IPS-15b (cell line): ENCODE results near the gene OPRL1.
"Not testable (repeated sequence)": the region's sequence is repeated elsewhere in the genome, so short reads cannot be mapped to it uniquely, and the experiment has no call there.

Experiments
- H3K27me3 ChIP-seq: one replicate; pipeline ENCODE4 v1.6.1; 2013; ENCODE audit warnings: low read length; ENCODE audit not compliant: control insufficient read depth, insufficient read depth
- H3K36me3 ChIP-seq: one replicate; pipeline ENCODE4 v1.6.1; 2013; ENCODE audit warnings: low read length; ENCODE audit not compliant: control insufficient read depth, insufficient read depth
- H3K4me1 ChIP-seq: one replicate; pipeline ENCODE4 v1.6.1; 2013; ENCODE audit warnings: mild to moderate bottlenecking, low read length; ENCODE audit not compliant: control insufficient read depth, insufficient read depth
- H3K4me3 ChIP-seq: one replicate; pipeline ENCODE4 v1.5.1; 2013; ENCODE audit warnings: low read depth, low read length
- H3K9ac ChIP-seq: one replicate; pipeline ENCODE4 v1.6.1; 2013; ENCODE audit warnings: low read depth, mild to moderate bottlenecking, low read length
- H3K9me3 ChIP-seq: one replicate; pipeline ENCODE4 v1.6.1; 2013; ENCODE audit warnings: mild to moderate bottlenecking, low read length; ENCODE audit not compliant: control insufficient read depth, insufficient read depth

OPRL1 gene

DNA sequence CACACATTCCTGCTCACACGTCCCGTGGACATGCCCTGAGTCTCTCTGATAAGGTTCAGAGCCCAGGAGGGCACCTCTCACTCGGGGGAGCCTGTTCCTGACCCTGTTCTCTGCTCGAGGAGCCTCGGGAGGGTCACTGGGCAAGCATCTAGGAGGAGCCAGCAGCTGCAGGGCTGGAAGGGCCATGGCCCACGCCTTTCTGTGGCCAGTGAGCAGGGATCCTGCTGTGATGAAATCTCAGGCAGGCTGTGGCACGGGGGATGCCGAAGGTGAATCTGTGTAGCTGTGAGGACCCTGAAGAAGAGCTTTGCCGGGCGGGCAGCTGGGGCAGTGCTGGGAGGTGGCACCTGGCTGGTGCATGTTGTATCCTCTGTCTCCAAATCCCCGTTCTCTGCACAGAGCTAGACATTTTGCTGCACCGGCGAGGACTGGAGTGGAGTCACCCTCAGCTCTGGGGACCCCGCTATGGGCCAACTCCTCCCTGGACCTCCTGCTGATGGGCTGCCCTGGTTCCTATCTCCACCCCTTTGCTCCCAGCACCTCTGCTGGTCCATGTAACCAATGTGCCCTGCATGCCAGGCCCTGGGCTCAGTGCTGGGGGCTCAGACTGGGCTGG is 34.6 kb downstream of the OPRL1 start:
- H3K9me3 ChIP-seq = no peaks in the 10 kb centered on the region
- H3K36me3 ChIP-seq = no peaks in the 10 kb centered on the region
- no peak overlapping the region for H3K9ac ChIP-seq
- no peak overlapping the region for H3K4me3 ChIP-seq
- no peaks in the 10 kb centered on the region for H3K27me3 ChIP-seq
- H3K4me1 ChIP-seq = no peaks in the 10 kb centered on the region

DNA sequence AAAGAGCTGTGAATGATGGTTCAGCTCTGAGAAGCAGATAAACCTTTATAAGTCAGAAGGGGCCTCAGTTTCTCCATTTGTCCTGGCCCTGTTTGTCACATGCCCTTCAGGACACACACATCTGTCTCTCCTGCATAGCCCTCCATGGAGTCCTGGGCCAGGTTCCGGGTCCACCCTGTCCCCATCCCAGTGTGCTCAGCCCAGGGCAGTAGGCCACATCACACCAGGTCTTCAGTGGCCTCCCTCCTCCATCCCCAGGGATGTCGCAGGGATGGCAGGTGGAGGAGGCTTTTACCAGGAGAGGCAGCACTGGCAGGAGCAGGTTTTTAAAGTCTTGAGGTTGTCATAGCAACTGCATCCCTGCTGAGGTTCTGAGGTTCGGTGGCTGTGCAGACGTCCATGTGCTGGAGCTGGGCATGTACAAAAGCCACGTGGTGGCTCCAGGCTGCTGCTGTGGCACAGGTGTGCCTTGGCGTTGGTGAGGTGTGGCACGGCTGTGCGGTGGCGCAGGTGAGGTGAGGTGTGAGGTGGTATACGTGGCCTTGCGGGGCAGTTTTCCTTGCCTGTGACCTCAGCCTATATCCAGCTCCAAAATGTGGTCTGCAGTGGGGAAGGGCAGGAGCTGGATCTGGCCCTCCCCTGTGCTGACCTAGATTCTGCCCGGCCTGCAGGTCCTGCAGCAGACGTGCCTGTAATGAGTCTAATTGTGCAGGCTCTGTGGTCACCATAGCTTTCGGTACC is 35.5 kb downstream of the OPRL1 start:
- no peaks in the 10 kb centered on the region for H3K9me3 ChIP-seq

DNA sequence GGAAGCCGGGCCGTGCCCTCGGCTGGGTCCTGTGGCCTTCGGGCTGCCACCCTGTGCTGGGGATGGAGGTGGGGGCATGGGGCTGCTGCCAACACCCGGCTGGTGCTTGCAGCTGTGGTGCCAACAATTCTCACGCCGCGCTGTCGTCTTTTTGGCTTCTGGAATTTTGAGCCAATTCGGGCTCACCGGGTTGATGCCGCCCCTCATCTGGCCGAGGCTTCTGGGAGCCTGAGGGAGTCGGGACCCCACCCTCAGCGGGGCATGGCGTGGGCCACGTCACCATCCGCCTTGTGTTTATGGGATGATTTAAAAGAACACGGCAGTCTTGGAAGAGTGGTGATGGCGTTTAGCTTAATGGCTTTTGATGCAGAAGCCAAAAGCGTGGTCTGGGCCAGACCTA is 36.1 kb downstream of the OPRL1 start:
- Histone ChIP-seq H3K9me3 (no peaks in the 10 kb centered on the region), H3K36me3 (no peaks in the 10 kb centered on the region), H3K4me3 (no peak overlapping the region), H3K9ac (no peak overlapping the region), H3K4me1 (no peaks in the 10 kb centered on the region), H3K27me3 (no peaks in the 10 kb centered on the region)

More for the DNA sequence above, 35.5 kb downstream of the OPRL1 start:
- Histone ChIP-seq H3K9ac (no peak overlapping the region), H3K27me3 (no peaks in the 10 kb centered on the region), H3K36me3 (no peaks in the 10 kb centered on the region), H3K4me1 (no peaks in the 10 kb centered on the region), H3K4me3 (no peak overlapping the region)

DNA sequence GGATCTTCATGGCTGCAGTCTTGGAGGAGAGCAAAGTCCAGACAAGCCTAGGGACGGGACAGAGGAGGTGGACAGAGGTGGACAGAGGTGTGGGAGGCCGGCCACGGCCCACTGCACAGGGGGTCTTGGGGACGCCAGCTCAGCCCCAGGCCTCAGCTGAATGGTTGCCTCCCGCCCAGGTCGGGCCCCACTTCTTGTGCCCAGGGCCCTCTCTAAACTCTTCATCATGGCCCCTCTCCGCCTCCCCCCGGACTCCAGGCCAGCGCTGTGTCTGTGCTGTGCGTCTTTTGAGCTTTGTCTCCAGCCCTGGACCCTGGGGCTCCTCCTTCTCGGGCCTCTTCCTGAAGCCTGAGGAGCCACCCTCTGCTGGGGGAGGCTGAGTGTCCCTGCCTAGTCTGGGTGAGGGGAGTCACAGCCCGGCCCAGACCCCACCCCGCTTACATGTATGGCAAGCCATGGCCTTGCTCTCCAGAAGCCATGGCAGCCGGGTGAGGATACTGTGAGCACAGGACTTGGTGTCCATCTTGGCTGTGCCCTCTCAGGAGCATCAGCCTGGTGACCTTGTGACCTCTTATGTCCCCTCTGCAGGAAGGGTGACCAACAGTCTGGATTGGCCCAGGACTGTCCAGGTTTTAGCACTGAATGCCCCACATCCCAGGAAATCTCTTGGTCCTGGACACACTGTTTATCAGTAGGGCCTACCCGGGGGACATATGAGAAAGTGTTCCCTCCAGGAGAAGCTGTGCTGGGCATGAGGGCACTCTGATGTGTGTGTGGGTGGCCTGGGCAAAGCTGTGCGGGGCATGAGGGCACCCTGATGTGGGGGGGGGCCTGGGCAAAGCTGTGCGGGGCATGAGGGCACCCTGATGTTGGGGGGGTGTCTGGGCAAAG is 36.9 kb downstream of the OPRL1 start:
- H3K36me3 ChIP-seq = no peaks in the 10 kb centered on the region
- no peak overlapping the region for H3K4me3 ChIP-seq
- no peaks in the 10 kb centered on the region for H3K27me3 ChIP-seq
- no peak overlapping the region for H3K9ac ChIP-seq
- no peaks in the 10 kb centered on the region for H3K9me3 ChIP-seq
- H3K4me1 ChIP-seq = no peaks in the 10 kb centered on the region

DNA sequence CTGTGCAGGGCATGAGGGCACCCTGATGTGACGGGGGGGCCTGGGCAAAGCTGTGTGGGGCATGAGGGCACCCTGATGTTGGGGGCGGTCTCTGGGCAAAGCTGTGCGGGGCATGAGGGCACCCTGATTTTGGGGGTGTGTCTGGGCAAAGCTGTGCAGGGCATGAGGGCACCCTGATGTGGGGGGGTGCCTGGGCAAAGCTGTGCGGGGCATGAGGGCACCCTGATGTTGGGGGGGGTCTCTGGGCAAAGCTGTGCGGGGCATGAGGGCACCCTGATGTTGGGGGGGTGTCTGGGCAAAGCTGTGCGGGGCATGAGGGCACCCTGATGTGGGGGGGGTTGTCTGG is 37.5 kb downstream of the OPRL1 start:
- H3K9me3 ChIP-seq, H3K27me3 ChIP-seq, H3K4me1 ChIP-seq, H3K36me3 ChIP-seq, H3K9ac ChIP-seq, H3K4me3 ChIP-seq: not testable (repeated sequence)

DNA sequence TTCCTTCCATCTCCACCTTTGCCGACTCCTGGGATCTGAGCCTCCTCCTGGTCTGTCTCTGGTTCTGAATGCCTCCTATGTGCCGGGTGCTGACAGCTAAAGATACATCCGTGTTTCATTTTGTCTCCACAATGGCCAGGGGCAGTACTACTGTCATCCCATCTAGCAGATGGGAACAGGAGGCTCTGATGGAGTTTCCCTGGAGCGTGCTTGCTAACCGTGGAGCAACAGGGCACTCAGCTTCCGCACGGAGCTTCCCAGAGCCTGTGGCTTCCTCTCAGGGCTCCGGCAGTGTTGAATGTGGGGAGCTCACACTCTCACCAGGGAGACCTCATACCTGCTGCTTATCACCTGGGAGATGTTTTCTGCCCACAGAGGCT is 39.4 kb downstream of the OPRL1 start:
- Histone ChIP-seq H3K4me3 (no peak overlapping the region), H3K27me3 (no peaks in the 10 kb centered on the region), H3K36me3 (no peaks in the 10 kb centered on the region), H3K9ac (no peak overlapping the region), H3K4me1 (no peaks in the 10 kb centered on the region), H3K9me3 (no peaks in the 10 kb centered on the region)

DNA sequence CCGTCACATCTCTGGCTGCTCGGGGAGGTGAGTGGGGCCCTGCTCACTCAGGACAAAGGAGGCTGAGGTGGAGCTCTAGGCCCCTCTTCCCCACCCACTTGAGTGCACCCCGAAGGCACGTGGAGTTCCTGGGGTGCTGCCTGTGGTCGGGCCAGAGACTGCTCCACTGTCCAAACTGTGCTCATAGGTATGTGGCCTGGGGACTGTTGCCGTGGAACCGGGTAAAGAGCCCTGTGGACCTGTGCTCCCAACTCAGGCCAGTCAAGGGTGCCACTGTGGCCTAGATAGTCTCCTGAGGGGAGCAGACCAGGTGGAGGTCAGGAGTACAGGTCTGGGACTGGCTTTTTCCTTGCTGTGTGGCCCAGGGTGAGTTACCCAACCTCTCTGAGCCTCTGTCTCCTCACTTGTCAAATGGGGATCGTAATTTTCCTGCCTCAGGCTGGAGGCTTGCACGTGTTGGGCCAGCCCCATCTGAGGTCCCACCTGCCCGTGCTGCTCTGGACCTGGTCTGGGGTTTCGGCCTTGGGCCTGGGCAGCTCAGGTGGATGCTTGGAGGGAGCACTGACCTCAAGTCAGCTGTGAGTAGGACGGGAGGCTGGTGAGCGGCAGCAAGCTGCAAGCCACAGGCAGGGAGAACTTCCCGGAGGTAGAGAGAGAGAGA is 39.9 kb downstream of the OPRL1 start:
- Histone ChIP-seq H3K4me3 (no peak overlapping the region), H3K9me3 (no peaks in the 10 kb centered on the region), H3K27me3 (no peaks in the 10 kb centered on the region), H3K9ac (no peak overlapping the region), H3K4me1 (no peaks in the 10 kb centered on the region), H3K36me3 (no peaks in the 10 kb centered on the region)

DNA sequence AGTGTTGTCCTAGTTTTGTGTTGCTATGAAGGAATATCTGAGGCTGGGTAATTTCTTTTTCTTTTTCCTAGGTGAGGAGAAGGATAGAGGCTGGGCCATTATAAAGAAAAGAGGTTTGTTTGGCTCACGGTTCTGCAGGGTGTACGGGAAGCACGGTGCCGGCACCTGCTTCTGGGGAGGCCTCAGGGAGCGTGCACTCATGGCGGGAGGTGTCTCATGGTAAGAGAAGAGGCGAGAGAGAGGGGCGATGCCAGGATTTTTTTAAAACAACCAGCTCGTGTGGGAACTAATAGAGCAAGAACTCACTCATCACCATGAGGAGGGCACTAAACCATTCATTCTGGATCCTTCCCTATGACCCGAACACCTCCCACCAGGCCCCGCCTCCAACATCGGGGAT is 41.7 kb downstream of the OPRL1 start:
- Histone ChIP-seq H3K9me3 (no peaks in the 10 kb centered on the region), H3K27me3 (no peaks in the 10 kb centered on the region), H3K4me3 (no peak overlapping the region), H3K9ac (no peak overlapping the region), H3K4me1 (no peaks in the 10 kb centered on the region), H3K36me3 (no peaks in the 10 kb centered on the region)

DNA sequence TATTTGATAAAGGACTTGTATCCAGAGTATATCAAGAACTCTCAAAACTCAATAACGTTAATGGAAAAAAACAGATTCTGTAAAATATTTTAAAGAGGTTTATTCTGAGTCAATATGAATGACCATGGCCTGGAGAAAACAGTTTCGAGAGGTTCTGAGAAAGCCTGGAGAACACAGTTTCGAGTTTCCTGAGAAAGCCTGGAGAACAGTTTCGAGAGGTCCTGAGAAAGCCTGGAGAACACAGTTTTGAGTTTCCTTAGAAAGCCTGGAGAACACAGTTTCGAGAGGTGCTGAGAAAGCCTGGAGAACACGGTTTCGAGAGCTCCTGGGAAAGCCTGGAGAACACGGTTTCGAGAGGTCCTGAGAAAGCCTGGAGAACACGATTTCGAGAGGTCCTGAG is 43.0 kb downstream of the OPRL1 start:
- not testable (repeated sequence) for H3K4me3 ChIP-seq, H3K9ac ChIP-seq, H3K36me3 ChIP-seq, H3K4me1 ChIP-seq, H3K9me3 ChIP-seq, H3K27me3 ChIP-seq

DNA sequence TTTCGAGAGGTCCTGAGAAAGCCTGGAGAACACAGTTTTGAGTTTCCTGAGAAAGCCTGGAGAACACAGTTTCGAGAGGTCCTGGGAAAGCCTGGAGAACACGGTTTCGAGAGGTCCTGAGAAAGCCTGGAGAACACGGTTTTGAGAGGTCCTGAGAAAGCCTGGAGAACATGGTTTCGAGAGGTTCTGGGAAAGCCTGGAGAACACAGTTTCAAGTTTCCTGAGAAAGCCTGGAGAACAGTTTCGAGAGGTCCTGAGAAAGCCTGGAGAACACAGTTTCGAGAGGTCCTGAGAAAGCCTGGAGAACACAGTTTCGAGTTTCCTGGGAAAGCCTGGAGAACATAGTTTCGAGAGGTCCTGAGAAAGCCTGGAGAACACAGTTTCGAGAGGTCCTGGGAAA is 43.6 kb downstream of the OPRL1 start:
- H3K27me3 ChIP-seq, H3K4me1 ChIP-seq, H3K36me3 ChIP-seq, H3K9ac ChIP-seq, H3K9me3 ChIP-seq, H3K4me3 ChIP-seq: not testable (repeated sequence)

DNA sequence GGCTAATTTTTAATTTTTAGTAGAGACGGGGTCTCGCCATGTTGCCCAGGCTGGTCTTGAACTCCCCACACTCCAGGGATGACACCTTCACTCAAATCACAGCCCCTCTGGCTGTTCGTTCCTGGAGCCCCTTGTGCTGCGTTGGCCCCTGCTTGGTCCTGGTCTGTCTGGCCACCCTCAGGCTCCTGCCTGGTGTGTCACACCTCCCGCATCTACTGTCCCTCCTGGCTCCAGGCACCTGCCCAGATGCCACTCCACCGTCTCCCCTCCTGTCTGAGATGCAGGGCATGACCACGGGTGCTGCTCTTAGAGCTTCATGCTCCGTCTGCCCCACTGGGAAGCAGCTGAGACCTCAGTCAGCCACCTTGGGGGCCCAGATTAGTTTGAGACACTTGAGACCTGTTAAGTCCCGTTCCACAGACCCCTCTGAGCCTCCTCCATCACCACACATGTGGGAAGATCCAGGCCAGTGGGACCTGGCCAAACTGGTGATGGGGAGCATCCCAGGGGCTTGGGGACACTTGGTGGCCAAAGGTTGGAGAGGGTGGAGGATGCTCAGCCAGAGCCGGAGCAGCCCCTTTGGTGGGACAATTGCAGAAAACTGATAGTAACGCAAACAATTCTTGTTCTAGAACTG is 49.4 kb downstream of the OPRL1 start:
- H3K27me3 ChIP-seq = no peaks in the 10 kb centered on the region
- no peaks in the 10 kb centered on the region for H3K4me1 ChIP-seq
- H3K9me3 ChIP-seq = no peaks in the 10 kb centered on the region
- no peaks in the 10 kb centered on the region for H3K36me3 ChIP-seq
- H3K9ac ChIP-seq = no peak overlapping the region
- no peak overlapping the region for H3K4me3 ChIP-seq
